ENCODE results near the gene FSTL4. TPM values are rescaled to one million over a fixed set of nuclear protein-coding genes. Genes with fewer than 3 reads are reported as not detected.

Gene FSTL4
- total RNA-seq, 4 donors from 2014 or later: 0.41 TPM; not detected in 3

DNA sequence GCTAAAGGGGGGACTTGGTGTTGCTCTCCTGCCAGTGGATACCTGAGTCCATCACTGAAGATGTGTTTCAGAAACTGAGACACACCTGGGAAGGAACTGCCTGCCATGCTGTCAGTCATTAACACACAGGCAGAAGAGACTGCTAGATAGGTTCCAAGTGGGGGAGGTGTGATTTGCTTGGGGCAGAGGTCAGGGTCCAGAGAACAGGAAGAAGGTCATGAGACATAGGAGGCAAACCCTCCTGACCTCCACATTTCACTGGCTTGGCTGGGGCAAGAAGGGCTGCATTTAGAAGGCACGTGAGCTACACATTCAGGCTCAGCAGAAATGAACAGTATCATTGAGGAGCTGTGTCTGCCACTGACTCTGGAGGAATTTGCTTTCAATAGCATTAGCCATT is 344.7 kb downstream of the FSTL4 start:
- Histone ChIP-seq H3K4me1 (no peaks in the 10 kb centered on the region), H3K27ac (no peak overlapping the region), H3K27me3 (no peaks in the 10 kb centered on the region), H3K4me3 (no peak overlapping the region), H3K9me3 (no peaks in the 10 kb centered on the region), H3K36me3 (no peaks in the 10 kb centered on the region)
- TF ChIP-seq POLR2A (IDR thresholded peaks at IDR 0.05): no peak
- TF ChIP-seq, protein P1, sequence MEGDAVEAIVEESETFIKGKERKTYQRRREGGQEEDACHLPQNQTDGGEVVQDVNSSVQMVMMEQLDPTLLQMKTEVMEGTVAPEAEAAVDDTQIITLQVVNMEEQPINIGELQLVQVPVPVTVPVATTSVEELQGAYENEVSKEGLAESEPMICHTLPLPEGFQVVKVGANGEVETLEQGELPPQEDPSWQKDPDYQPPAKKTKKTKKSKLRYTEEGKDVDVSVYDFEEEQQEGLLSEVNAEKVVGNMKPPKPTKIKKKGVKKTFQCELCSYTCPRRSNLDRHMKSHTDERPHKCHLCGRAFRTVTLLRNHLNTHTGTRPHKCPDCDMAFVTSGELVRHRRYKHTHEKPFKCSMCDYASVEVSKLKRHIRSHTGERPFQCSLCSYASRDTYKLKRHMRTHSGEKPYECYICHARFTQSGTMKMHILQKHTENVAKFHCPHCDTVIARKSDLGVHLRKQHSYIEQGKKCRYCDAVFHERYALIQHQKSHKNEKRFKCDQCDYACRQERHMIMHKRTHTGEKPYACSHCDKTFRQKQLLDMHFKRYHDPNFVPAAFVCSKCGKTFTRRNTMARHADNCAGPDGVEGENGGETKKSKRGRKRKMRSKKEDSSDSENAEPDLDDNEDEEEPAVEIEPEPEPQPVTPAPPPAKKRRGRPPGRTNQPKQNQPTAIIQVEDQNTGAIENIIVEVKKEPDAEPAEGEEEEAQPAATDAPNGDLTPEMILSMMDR (IDR thresholded peaks at IDR 0.05): no peak
- DNase-seq: no peak
- intact Hi-C loops (cut with DNase I; ENCODE audit: low total_unique reads): no loop called here

DNA sequence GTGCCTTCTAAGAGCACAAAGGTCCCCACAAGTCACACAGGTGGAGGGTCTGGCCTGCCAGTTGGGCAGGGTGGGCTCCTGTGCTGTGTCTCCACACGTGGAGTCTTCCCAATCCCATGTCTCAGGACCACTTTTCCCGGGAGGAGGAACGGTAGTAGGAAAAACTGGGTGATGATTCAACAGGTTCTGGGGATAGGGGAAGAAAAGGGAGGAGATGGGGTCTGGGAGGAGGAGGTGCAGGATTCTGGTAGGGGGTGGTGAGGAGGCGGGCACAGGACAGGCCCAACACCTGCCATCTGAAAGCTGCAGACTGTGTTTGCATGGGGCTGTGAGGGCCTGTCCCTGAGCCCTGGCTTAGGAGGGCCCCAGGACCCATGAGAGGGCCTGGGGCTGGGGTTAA is 345.4 kb downstream of the FSTL4 start:
- H3K36me3 ChIP-seq: no peaks in the 10 kb centered on the region
- no peak overlapping the region for H3K4me3 ChIP-seq
- intact Hi-C loops (cut with DNase I; ENCODE audit: low total_unique reads): no loop called here
- H3K27me3 ChIP-seq: no peaks in the 10 kb centered on the region
- TF ChIP-seq POLR2A (IDR thresholded peaks at IDR 0.05): no peak
- TF ChIP-seq, protein P1 (IDR thresholded peaks at IDR 0.05): no peak
- H3K27ac ChIP-seq: no peak overlapping the region
- DNase-seq: no peak
- no peaks in the 10 kb centered on the region for H3K9me3 ChIP-seq
- no peaks in the 10 kb centered on the region for H3K4me1 ChIP-seq

DNA sequence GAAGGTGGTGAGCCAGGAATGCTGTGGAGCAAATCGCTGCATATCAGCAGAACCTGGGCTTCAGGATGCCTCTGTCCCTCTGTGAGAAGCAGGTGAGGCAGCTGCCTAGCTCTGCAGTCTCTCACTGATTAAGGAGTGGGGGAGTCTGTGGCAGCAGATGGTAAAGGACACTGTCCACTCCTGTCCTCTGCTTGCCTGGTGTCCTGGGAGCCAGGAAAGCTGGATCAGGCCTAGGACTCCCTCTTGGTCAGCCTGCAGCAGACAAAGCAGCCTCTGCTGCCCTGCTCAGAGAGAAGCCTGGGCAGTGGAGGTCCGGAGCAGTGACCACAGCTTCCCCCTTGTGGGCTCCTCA is 345.8 kb downstream of the FSTL4 start:
- TF ChIP-seq, protein P1 (IDR thresholded peaks at IDR 0.05): no peak
- TF ChIP-seq POLR2A (IDR thresholded peaks at IDR 0.05): no peak

DNA sequence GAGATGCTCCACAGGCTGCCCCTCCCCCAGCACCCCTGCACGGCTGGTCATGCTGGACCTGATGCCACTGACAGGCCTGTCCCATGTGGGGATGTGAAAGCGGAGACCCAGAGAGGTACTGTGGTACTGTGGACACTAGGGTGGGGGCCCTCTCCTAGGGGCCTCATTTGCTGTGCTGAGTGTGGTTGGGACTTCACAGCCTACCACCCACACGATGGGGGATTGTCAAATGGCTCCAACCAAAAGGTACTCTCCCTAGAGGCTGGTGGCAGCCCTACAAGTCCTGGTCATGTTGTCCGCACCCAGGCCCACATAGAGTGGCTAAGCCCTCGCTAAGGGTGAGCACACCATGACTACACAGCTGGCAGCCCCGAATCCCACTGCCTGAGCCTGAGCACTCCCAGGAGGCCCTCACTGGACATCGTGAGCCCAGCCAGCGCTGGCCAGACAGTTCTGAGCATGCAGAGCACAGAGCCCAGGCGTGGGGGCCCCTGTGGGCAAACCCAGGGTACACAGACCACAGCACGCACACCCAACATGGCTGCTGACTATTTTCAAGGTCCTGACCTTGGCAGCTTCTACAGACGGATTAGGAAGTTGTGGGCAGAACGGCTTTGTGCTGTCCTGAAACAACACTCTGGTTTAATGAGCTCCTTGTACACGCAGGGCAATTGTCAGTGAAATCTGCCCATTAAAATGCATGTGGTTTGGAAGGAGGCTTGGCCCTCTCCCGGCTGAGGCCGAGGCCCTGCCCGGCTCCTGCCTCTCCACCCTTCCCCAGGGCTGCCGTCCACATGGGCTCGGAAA is 346.4 kb downstream of the FSTL4 start:
- Histone ChIP-seq H3K36me3 (no peaks in the 10 kb centered on the region), H3K4me1 (no peaks in the 10 kb centered on the region), H3K27me3 (no peaks in the 10 kb centered on the region), H3K4me3 (no peak overlapping the region), H3K9me3 (no peaks in the 10 kb centered on the region), H3K27ac (no peak overlapping the region)
- intact Hi-C loops (cut with DNase I; ENCODE audit: low total_unique reads): no loop called here
- no peak for TF ChIP-seq POLR2A (IDR thresholded peaks at IDR 0.05)
- TF ChIP-seq, protein P1 (IDR thresholded peaks at IDR 0.05): no peak
- DNase-seq: no peak

More for the DNA sequence above, 345.8 kb downstream of the FSTL4 start:
- H3K27me3 ChIP-seq: no peaks in the 10 kb centered on the region
- intact Hi-C loops (cut with DNase I; ENCODE audit: low total_unique reads): no loop called here
- H3K27ac ChIP-seq: no peak overlapping the region
- H3K4me3 ChIP-seq: no peak overlapping the region
- no peaks in the 10 kb centered on the region for H3K4me1 ChIP-seq
- DNase-seq: no peak
- no peaks in the 10 kb centered on the region for H3K9me3 ChIP-seq
- no peaks in the 10 kb centered on the region for H3K36me3 ChIP-seq

DNA sequence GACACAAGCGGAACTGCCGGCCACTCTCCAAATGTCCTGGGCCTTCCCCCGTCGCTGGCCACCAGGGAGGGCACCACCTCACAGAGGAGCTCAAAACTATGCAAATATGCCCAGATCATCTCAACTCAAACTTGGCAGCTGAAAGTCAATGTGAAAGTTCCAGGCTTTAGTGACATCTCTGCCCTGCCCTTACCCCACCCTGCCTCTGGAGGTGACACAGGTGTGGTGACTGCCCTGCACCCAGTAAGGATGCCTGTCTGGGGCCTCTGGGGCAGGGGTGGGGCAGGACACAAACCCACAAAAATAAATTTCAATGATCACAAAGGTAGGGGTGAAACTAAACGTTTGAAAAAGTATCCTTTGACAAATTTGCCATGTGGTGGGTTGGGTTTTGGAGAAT is 347.1 kb downstream of the FSTL4 start:
- Histone ChIP-seq H3K27ac (no peak overlapping the region), H3K27me3 (no peaks in the 10 kb centered on the region), H3K4me3 (no peak overlapping the region), H3K4me1 (no peaks in the 10 kb centered on the region), H3K9me3 (no peaks in the 10 kb centered on the region), H3K36me3 (no peaks in the 10 kb centered on the region)
- no peak for DNase-seq
- TF ChIP-seq, protein P1 (IDR thresholded peaks at IDR 0.05): no peak
- TF ChIP-seq POLR2A (IDR thresholded peaks at IDR 0.05): no peak
- intact Hi-C loops (cut with DNase I; ENCODE audit: low total_unique reads): no loop called here

Measured in uterus (tissue), 4 donors.